GM21737 (cell line): ENCODE results near the gene SLC39A10.

Experiments used
- ATAC-seq: cut with Tn5 transposase; IDR thresholded peaks from one replicate; pipeline ENCODE4 v1.9.1; 2021; ENCODE audit warnings: mild to moderate bottlenecking, moderate library complexity; ENCODE audit not compliant: unreplicated experiment

The SLC39A10 gene

DNA sequence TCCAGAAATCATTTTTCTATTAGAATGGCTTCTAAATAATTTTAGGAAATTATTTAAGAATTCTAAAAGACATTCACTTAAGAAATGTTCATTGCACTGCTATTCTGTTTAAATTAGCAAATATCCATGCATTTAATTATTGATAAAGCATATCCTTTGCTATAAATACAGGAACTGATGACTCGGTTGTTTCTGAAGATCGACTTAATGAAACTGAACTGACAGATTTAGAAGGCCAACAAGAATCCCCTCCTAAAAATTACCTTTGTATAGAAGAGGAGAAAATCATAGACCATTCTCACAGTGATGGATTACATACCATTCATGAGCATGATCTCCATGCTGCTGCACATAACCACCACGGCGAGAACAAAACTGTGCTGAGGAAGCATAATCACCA is 59.4 kb downstream of the SLC39A10 start:
- no peak for ATAC-seq

GRCh38 chr2:195721042-195721441 is 64.0 kb downstream of the SLC39A10 start:
- no peak for ATAC-seq

DNA sequence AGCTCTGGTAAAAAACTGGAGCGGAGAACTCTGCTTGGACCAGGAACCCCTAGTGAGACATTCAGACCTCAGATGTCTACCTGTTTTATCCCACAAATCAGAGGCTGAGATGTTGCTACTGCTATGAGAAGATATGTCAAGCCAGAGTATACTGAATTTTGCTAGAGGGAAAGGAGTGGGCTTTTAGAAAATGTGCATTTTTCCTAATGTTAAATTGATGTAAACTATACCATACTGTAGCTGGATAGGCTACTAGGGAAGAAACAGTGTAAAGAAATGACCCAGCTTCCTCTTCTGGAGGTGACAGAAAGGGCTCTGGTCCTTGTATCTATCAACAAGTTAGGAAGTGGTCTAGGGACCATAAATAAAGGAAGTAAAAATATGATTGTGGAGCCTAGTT is 65.0 kb downstream of the SLC39A10 start:
- ATAC-seq = no peak

GRCh38 chr2:195727106-195727505 is 70.1 kb downstream of the SLC39A10 start:
- ATAC-seq = no peak

GRCh38 chr2:195730912-195731311 is 73.9 kb downstream of the SLC39A10 start:
- no peak for ATAC-seq

DNA sequence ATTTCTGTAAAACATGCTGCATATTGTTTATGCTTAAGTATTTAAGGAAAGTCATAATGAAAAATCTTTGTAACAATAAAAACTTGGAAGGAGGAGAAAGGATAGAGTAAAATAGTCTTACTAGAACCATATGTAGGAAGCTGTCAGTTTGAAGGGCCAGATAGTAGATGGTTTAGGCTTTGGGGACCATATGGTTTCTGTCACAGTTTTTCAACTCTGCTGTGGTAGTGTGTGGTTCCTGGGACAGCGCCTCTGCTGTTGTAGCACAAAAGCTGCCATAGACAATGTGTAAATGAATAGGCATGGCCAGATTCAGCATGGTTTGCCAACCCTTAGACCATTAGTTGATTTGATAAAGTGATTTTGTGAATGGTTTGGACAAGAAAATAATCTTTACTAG is 75.5 kb downstream of the SLC39A10 start:
- ATAC-seq = no peak

DNA sequence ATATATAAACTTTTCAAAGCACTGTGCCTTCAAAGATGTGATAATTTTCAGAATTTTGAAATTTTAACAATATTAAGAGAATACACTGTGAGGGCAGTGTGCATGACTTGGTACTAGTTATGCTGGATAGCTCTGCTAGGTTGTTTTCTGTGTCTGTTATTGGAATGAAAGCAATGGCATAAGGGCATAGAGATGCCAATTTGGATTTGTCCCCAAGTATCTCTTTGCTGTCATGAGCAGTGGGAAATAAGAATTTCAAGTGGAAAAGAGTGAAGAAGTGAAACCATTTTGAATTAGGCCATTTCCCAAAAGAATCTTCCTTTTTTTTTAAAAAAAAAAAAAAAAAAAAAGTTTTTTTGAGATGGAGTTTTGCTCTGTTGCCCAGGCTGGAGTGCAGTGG is 76.8 kb downstream of the SLC39A10 start:
- ATAC-seq = no peak

- ATAC-seq = no peak
Measured at GRCh38 chr2:195734395-195734794, 77.4 kb downstream of the SLC39A10 start.

DNA sequence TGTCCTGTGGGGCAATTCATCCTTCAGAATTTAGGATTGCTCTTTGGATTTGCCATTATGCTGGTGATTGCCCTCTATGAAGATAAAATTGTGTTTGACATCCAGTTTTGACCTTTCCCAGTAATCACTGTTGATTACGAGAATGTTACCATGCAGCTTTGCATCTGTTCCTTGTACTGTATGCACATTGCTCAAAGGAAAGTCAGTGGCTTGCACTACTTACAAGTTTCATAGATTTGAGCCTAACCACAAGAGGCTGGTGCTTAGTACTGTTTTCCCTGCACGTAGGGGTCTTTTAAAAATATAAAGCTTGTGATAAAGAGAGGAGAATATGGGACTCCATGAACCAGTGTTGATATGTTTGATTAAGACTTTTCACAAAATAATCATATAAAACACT is 77.9 kb downstream of the SLC39A10 start:
- no peak for ATAC-seq

GRCh38 chr2:195735347-195735746 is 78.3 kb downstream of the SLC39A10 start:
- ATAC-seq = no peak

GRCh38 chr2:195737511-195738325 is 80.7 kb downstream of the SLC39A10 start:
- ATAC-seq = no peak

DNA sequence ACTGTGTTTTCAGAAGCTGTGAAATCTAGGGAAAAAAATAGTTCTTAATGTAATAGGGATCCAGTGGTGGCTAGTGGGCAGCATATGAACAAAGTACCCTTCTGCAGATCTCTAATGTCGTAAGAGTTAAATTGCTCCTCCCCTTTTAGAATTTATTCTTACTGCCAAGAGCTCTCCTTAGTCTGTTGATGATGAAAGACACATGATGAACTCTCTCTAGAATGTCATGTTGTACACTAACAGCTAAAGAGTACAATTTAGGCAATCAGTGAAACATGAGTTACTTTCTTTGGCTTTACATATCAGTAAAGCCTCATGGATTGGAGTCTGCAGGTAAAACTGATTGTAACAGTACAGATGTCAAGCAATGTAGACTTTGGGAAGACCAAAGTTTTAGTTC is 84.2 kb downstream of the SLC39A10 start:
- ATAC-seq = no peak

GRCh38 chr2:195756218-195756942 is 99.4 kb downstream of the SLC39A10 start:
- ATAC-seq = no peak

DNA sequence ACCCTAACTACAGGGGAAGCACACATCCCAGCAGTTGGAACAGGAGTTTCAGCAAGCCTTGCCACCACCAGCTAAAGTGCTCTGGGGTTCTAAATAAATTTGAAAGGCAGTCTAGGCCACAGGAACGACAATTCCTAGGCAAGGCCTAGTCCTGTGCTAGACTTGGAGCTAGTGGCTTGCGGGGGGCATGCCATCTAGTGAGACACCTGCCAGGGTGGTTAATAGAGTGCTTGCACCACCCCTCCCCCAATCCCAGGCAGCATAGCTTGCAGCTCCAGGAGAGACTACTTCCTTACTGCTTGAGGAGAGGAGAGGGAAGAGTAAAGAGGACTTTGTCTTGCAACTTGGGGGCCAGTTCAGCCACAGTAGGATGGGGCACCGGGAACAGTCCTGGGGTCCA is 101.8 kb downstream of the SLC39A10 start:
- ATAC-seq = no peak

GRCh38 chr2:195759877-195760276 is 102.9 kb downstream of the SLC39A10 start:
- no peak for ATAC-seq

DNA sequence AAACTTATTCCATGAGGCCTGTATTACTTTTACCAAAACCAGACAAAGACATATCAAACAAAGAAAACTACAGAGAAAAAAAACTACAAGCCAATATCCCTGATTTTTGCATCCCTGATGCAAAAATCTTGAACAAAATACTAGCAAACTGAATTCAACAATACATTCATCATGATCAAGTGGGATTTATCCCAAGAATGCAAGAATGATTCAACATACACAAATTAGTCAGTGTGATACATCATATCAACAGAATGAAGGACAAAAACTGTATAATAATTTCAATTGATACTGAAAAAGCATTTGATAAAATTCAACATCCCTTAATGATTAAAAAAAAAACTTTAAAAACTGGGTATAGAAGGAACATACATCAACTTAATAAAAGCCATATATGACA is 106.8 kb downstream of the SLC39A10 start:
- no peak for ATAC-seq

- no peak for ATAC-seq
Measured at GRCh38 chr2:195766691-195767090, 109.7 kb downstream of the SLC39A10 start.

DNA sequence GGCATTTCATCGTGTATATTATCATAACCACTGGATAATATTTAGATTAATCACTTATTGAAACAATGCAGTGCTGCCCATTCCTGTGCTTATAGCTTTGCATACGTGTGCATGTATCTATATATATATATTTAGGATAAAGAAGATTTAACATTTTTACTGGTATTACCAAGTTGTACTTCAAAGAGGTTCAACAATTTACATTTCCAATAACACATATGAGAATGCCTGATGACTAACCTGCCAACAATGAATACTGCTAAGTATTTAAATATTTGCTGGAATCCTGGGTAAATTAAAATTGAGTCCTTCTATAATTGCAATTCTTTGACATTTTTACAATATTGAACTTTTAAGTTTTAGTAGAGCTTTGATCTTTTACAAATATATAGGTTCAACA is 111.4 kb downstream of the SLC39A10 start:
- ATAC-seq = no peak

- no peak for ATAC-seq
Measured at GRCh38 chr2:195769975-195770374, 112.9 kb downstream of the SLC39A10 start.

DNA sequence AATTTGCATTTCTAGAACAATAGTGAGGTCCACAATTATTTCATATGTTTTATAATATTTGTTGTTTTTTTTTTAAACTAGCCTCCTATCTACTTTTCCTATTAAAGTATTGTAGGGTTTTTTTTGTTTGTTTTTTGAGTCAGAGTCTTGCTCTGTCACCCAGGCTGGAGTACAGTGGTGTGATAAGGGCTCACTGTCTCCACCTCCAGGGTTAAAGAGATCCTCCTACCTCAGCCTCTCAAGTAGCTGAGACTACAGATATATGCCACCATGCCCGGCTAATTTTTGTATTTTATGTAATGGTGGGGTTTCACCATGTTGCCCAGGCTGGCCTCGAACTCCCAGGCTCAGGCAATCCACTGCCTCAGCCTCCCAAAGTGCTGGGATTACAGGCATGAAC is 122.5 kb downstream of the SLC39A10 start:
- no peak for ATAC-seq

DNA sequence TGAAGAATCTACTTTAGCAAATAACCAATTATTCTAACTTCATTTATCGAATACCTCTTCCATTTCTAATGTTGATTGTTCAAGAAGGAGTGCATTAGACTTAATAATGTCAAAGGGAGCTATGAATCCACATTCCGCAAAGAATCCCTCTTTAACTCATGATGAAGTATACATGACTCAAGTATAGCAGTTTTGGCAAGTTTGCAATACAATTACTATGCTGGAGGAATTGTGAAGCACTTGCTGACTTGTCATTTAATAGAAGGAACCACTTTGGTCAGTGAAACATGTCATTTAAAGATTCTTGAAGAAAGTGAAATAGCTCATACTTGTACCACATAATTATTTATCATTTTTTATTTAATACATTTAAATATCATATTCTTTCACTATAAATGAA is 125.1 kb downstream of the SLC39A10 start:
- ATAC-seq = no peak
